ENCODE data around the gene KYAT1. TPM values are rescaled to one million over a fixed set of nuclear protein-coding genes. Genes with fewer than 3 reads are reported as not detected.

KYAT1 gene
- total and polyA plus RNA-seq, 2 of the 13 experiments (the other 11 are each of a cell fraction or from before 2014, with no cell fraction given), result 9.2 to 46.5 TPM

GRCh38 chr9:128913048-128913900, 31.5 kb upstream of the KYAT1 start (continued):
- TF ChIP-seq PAXIP1 (CRISPR knock-in tag; conservative IDR thresholded peaks at IDR 0.05), result peak; percentile 61
- TF ChIP-seq DPF2 (CRISPR knock-in tag; IDR thresholded peaks at IDR 0.05; ENCODE audit: borderline replicate concordance, low read depth), result no peak
- no peak for TF ChIP-seq NR3C1 (CRISPR knock-in tag; IDR thresholded peaks at IDR 0.05)
- no peak for TF ChIP-seq ZNF121 (CRISPR knock-in tag; IDR thresholded peaks at IDR 0.05)
- TF ChIP-seq ZMYM4 (CRISPR knock-in tag; IDR thresholded peaks at IDR 0.05), result peak; percentile 5; the same call in 1 of the 2 replicates
- no peak for TF ChIP-seq ZNF691 (CRISPR knock-in tag; IDR thresholded peaks at IDR 0.05; ENCODE audit: borderline replicate concordance, low read depth)
- 0 out of 2 replicates have a peak, but pooled peaks have one; percentile 30 for TF ChIP-seq ZNF710 (CRISPR knock-in tag; IDR thresholded peaks at IDR 0.05; ENCODE audit: borderline replicate concordance)
- TF ChIP-seq TMF1 (CRISPR knock-in tag; IDR thresholded peaks at IDR 0.05; ENCODE audit: low read depth), result no peak
- TF ChIP-seq KDM5A (IDR thresholded peaks at IDR 0.05; ENCODE audit: borderline replicate concordance, low read length), result no peak
- no peak for TF ChIP-seq ZNF343 (CRISPR knock-in tag; IDR thresholded peaks at IDR 0.05)
- TF ChIP-seq NR2F2 (IDR thresholded peaks at IDR 0.05; ENCODE audit: borderline replicate concordance, low read depth), result peak; percentile 40; the same call in 1 of the 2 replicates
- peak; percentile 88 for TF ChIP-seq ZBTB7A (CRISPR knock-in tag; IDR thresholded peaks at IDR 0.05)
- no peak for TF ChIP-seq GLI4 (CRISPR knock-in tag; IDR thresholded peaks at IDR 0.05; ENCODE audit: borderline replicate concordance)
- peak; percentile 31; the same call in 1 of the 2 replicates for TF ChIP-seq SKIL (CRISPR knock-in tag; IDR thresholded peaks at IDR 0.05; ENCODE audit: borderline replicate concordance)
- no peak for TF ChIP-seq ZBTB1 (CRISPR knock-in tag; IDR thresholded peaks at IDR 0.05; ENCODE audit: borderline replicate concordance)
- no peak for TF ChIP-seq GATAD1 (CRISPR knock-in tag; IDR thresholded peaks at IDR 0.05)
- TF ChIP-seq SNAPC2 (CRISPR knock-in tag; IDR thresholded peaks at IDR 0.05), result no peak
- no peak for TF ChIP-seq DBP (CRISPR knock-in tag; IDR thresholded peaks at IDR 0.05; ENCODE audit: not compliant biosample characterization)
